HG03108 (cell line): ENCODE results near the gene CHDH.

Experiments used
- ATAC-seq: cut with Tn5 transposase; IDR thresholded peaks from one replicate; pipeline ENCODE4 v1.9.1; 2021; ENCODE audit warnings: moderate library complexity; ENCODE audit not compliant: unreplicated experiment

The CHDH gene

GRCh38 chr3:53846134-53846850, at the start of gene CHDH, which contains the start of gene IL17RB:
CHDH (minus strand) TSS chr3:53846419; CDS start chr3:53824008, 22,411 bp downstream.
IL17RB (plus strand) TSS chr3:53846568; CDS start chr3:53846589, 21 bp downstream.
- no peak for ATAC-seq

GRCh38 chr3:53892286-53892637, 46.0 kb upstream of the CHDH start:
- no peak for ATAC-seq

- peak; percentile 96 for ATAC-seq
These were observed 45.5 kb upstream of the CHDH start, which contains the start of gene SELENOK for GRCh38 chr3:53891497-53892285. SELENOK (minus strand) TSS chr3:53891859.

- no peak for ATAC-seq
These were observed 44.7 kb upstream of the CHDH start for GRCh38 chr3:53890726-53891475.

- no peak for ATAC-seq
These were observed 42.0 kb upstream of the CHDH start for GRCh38 chr3:53888232-53888631.

GRCh38 chr3:53887446-53887845, 41.2 kb upstream of the CHDH start:
- no peak for ATAC-seq

- ATAC-seq, result no peak
These were observed 39.0 kb upstream of the CHDH start for GRCh38 chr3:53885239-53885638.

- ATAC-seq, result no peak
These were observed 38.4 kb upstream of the CHDH start for GRCh38 chr3:53884623-53885022.

- no peak for ATAC-seq
These were observed 36.8 kb upstream of the CHDH start for GRCh38 chr3:53883008-53883407.

GRCh38 chr3:53881691-53882593, 35.7 kb upstream of the CHDH start, which contains the start of gene ACTR8:
ACTR8 (minus strand) TSS chr3:53882152; CDS start chr3:53882101, 51 bp downstream.
- ATAC-seq, result peak; percentile 83

GRCh38 chr3:53880396-53881345, 34.5 kb upstream of the CHDH start:
- ATAC-seq, result no peak

GRCh38 chr3:53865732-53866499, 19.7 kb upstream of the CHDH start:
- peak; percentile 68 for ATAC-seq

- ATAC-seq, result no peak
These were observed 16.9 kb upstream of the CHDH start for GRCh38 chr3:53863145-53863544.

GRCh38 chr3:53862241-53862640, 16.0 kb upstream of the CHDH start:
- ATAC-seq, result no peak

- ATAC-seq, result no peak
These were observed 14.0 kb upstream of the CHDH start for GRCh38 chr3:53860196-53860595.

GRCh38 chr3:53859178-53859577, 13.0 kb upstream of the CHDH start:
- no peak for ATAC-seq

- no peak for ATAC-seq
These were observed 12.0 kb upstream of the CHDH start for GRCh38 chr3:53858096-53858741.

GRCh38 chr3:53856964-53857363, 10.7 kb upstream of the CHDH start:
- ATAC-seq, result no peak
